Cardiac muscle cell (in vitro differentiated cells and primary cell): ENCODE measurements around the gene HS6ST2. TPM values are rescaled to one million over a fixed set of nuclear protein-coding genes. Genes with fewer than 3 reads are reported as not detected.

Experiments used
- DNase-seq, 2 donors: peaks; one replicate each; pipeline versions ENCODE4 v3.0.0 to v3.0.0-alpha.2; 2010 to 2017; ENCODE audit warnings: low read depth in 1 of 2, low spot score in 1 of 2
- H3K27ac ChIP-seq: fragments of 200-600 bp; sonication (generic); 2 replicates; pipeline ENCODE4 v1.5.1; 2016
- H3K27me3 ChIP-seq: fragments of 200-600 bp; sonication (generic); 2 replicates; pipeline ENCODE4 v1.6.0; 2016; ENCODE audit warnings: control low read depth
- H3K36me3 ChIP-seq: fragments of 200-600 bp; sonication (generic); 2 replicates; pipeline ENCODE4 v1.5.1; 2016; ENCODE audit warnings: control low read depth
- H3K4me1 ChIP-seq: fragments of 200-600 bp; sonication (generic); 2 replicates; pipeline ENCODE4 v1.8.1; 2017; ENCODE audit warnings: low read depth, mild to moderate bottlenecking, mixed run types
- H3K4me3 ChIP-seq: fragments of 200-600 bp; sonication (generic); 2 replicates; pipeline ENCODE4 v1.5.1; 2016; ENCODE audit warnings: mild to moderate bottlenecking
- H3K9me3 ChIP-seq: fragments of 200-600 bp; sonication (generic); 2 replicates; pipeline ENCODE4 v1.5.1; 2017; ENCODE audit warnings: low read depth, mild to moderate bottlenecking, control low read depth
- polyA plus RNA-seq: library from polyadenylated mRNA; unstranded; fragments of >200 nt; fragmentation: Nextera tagmentation; extraction: Ambion mirVana; gene quantifications from 2 replicates; pipeline ENCODE4 v1.2.1, GENCODE V29; 2016
- total RNA-seq: library from RNA; depleted of rRNA; stranded (reverse); fragments of >200 nt; gene quantifications from 2 replicates; pipeline ENCODE4 v1.2.3, GENCODE V29; 2016
- TF ChIP-seq, protein P1 (sequence below): IDR thresholded peaks from 2 replicates; pipeline ENCODE4 v1.5.1; 2012; ENCODE audit warnings: low read depth, mild to moderate bottlenecking, low read length

HS6ST2 gene
- total and polyA plus RNA-seq, 2 experiments from 2014 or later, result 15.5 to 27.1 TPM

DNA sequence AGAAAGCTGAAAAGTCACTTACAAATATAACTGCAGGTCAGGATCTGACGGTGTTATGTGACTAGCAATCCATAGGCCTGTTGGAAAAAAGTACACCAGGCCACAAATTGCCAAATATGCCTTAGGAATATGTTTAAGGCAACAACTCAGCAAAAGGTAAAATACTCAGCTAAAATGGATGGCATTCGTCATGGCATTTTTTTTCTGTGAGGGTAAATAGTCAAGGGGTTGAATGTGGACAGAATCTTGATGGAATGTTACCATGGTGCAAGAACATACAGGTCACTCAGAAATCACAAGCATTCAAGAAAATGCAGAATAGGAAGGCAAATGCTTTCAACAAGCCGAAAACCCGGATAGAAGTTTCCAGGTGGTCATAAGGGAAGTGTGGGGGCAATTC lies 347.9 kb downstream of the HS6ST2 start:
- DNase-seq, result no peak
- Histone ChIP-seq H3K27me3 (no peaks in the 10 kb centered on the region), H3K9me3 (no peaks in the 10 kb centered on the region), H3K4me3 (no peak overlapping the region), H3K27ac (no peak overlapping the region), H3K4me1 (peaks cover 13% of the 10 kb centered on the region), H3K36me3 (no peaks in the 10 kb centered on the region)
- TF ChIP-seq, protein P1, sequence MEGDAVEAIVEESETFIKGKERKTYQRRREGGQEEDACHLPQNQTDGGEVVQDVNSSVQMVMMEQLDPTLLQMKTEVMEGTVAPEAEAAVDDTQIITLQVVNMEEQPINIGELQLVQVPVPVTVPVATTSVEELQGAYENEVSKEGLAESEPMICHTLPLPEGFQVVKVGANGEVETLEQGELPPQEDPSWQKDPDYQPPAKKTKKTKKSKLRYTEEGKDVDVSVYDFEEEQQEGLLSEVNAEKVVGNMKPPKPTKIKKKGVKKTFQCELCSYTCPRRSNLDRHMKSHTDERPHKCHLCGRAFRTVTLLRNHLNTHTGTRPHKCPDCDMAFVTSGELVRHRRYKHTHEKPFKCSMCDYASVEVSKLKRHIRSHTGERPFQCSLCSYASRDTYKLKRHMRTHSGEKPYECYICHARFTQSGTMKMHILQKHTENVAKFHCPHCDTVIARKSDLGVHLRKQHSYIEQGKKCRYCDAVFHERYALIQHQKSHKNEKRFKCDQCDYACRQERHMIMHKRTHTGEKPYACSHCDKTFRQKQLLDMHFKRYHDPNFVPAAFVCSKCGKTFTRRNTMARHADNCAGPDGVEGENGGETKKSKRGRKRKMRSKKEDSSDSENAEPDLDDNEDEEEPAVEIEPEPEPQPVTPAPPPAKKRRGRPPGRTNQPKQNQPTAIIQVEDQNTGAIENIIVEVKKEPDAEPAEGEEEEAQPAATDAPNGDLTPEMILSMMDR, result no peak

DNA sequence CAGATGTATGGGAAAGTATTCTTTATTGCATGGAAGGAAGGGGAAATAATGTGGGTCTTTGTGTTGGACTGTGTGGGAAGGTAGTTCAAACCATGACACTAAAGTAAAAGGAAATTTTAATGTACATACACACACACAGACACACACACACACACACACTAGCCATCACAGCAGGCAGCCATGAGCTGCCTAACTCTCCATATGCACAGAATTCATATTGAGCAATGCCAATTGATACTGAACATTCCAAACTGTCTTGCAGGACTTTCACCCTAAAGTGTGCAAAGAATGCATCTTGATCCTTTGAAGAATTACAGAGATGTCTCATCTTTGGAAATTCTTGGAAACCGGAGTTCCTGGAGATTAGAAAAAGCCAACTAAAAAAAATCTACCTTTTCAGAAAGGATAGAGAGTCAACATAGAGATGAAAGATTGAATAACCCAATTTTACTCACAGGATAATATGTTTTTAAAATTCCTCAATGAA lies 349.0 kb downstream of the HS6ST2 start:
- peak in 1 of 2 donors; percentile 2 for DNase-seq
- Histone ChIP-seq H3K36me3 (no peaks in the 10 kb centered on the region), H3K27me3 (no peaks in the 10 kb centered on the region), H3K4me3 (no peak overlapping the region), H3K4me1 (peaks cover 13% of the 10 kb centered on the region), H3K9me3 (no peaks in the 10 kb centered on the region), H3K27ac (no peak overlapping the region)
- TF ChIP-seq, protein P1, result no peak

DNA sequence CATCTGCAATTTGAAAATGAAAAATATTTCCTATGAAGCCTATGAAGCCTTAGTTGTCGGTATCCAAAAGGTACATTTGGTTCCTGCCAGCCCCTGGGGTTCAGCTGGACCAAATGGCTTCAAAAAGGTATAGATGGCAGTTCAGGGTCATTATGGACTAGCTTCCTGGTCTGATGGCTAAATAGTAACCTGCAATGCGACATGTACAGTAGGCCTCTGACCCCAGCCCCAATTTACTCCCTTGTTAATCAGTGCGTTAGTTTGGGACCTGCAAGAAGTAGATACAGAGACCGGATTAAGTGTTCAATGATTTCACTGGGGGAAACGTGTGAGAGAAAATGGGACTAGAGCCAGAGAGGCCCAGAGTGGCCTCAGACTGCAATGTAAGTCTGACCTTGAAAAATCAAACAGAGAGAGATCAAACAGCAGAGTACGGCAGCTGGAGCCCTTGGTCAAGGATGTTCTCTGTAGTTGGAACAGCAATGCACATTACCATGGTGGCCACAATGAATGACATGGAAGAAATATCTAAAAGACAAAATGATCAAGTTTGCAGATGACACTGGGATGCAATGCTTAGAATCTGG lies 354.6 kb downstream of the HS6ST2 start:
- TF ChIP-seq, protein P1, result no peak
- Histone ChIP-seq H3K4me3 (no peak overlapping the region), H3K36me3 (no peaks in the 10 kb centered on the region), H3K4me1 (no peaks in the 10 kb centered on the region), H3K27ac (no peak overlapping the region), H3K9me3 (no peaks in the 10 kb centered on the region), H3K27me3 (no peaks in the 10 kb centered on the region)
- no peak for DNase-seq

DNA sequence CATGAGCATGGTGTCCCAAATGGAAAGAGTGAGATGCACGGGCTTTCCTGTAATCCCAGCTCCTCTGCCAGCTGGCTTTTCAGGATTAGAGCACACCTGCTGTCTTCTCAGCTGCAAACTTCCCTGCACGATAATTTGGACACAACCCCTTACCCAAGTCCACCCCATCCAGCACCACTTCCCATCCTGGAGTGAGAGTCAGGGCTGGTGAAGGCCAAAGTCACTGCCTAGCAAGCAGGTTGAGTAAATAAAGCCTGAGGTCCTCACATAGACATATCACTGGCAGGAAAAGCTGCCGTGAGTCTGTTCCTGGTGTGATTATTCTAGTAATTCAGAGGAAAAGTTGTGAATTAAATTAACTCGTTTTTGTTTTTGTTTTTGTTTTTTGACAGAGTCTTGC lies 355.7 kb downstream of the HS6ST2 start:
- TF ChIP-seq, protein P1, result no peak
- Histone ChIP-seq H3K27me3 (no peaks in the 10 kb centered on the region), H3K27ac (no peak overlapping the region), H3K9me3 (no peaks in the 10 kb centered on the region), H3K4me3 (no peak overlapping the region), H3K4me1 (no peaks in the 10 kb centered on the region), H3K36me3 (no peaks in the 10 kb centered on the region)
- DNase-seq, result no peak

DNA sequence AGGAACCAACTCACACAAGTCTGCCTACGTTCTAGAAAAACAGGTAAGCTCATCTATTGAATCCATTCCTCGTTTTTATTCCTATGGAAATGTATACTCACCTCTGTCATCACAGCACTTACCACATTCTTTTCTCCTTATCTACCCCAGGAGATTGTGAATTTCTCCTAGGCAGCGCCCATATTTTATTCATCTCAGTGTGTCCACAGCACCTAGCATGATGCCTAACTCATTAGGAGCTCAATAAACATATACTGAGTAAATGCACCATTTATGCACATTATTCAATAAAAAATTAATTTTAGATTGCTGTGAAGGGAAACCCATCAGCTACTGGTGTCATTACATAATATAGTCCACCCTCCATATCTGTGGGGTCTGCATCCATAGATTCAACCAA lies 363.4 kb downstream of the HS6ST2 start:
- no peaks in the 10 kb centered on the region for H3K36me3 ChIP-seq
- DNase-seq, result no peak
- TF ChIP-seq, protein P1, result no peak
- H3K4me1 ChIP-seq, result no peaks in the 10 kb centered on the region
- no peak overlapping the region for H3K4me3 ChIP-seq
- no peaks in the 10 kb centered on the region for H3K9me3 ChIP-seq
- H3K27ac ChIP-seq, result no peak overlapping the region
- H3K27me3 ChIP-seq, result no peaks in the 10 kb centered on the region
